ENCODE data around the gene BOD1.

GRCh38 chr5:173575985-173576384 lies 40.5 kb downstream of the BOD1 start:
- TF ChIP-seq, protein P1, sequence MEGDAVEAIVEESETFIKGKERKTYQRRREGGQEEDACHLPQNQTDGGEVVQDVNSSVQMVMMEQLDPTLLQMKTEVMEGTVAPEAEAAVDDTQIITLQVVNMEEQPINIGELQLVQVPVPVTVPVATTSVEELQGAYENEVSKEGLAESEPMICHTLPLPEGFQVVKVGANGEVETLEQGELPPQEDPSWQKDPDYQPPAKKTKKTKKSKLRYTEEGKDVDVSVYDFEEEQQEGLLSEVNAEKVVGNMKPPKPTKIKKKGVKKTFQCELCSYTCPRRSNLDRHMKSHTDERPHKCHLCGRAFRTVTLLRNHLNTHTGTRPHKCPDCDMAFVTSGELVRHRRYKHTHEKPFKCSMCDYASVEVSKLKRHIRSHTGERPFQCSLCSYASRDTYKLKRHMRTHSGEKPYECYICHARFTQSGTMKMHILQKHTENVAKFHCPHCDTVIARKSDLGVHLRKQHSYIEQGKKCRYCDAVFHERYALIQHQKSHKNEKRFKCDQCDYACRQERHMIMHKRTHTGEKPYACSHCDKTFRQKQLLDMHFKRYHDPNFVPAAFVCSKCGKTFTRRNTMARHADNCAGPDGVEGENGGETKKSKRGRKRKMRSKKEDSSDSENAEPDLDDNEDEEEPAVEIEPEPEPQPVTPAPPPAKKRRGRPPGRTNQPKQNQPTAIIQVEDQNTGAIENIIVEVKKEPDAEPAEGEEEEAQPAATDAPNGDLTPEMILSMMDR (IDR thresholded peaks at IDR 0.05): no peak
- no peak for TF ChIP-seq POLR2A (IDR thresholded peaks at IDR 0.05)

All from ovary (tissue), 3 donors.